Measurements from ENCODE around the gene HMGB3.

GRCh38 chrX:150980711-150981110 lies 2.4 kb upstream of the HMGB3 start:
- TF ChIP-seq CTCF (IDR thresholded peaks at IDR 0.05), result no peak
- TF ChIP-seq EZH2 (IDR thresholded peaks at IDR 0.05; ENCODE audit: borderline replicate concordance, insufficient read depth, low read depth, low read length, poor library complexity, severe bottlenecking), result no peak
